Measurements from ENCODE around the gene PCDH9.

Gene PCDH9

DNA sequence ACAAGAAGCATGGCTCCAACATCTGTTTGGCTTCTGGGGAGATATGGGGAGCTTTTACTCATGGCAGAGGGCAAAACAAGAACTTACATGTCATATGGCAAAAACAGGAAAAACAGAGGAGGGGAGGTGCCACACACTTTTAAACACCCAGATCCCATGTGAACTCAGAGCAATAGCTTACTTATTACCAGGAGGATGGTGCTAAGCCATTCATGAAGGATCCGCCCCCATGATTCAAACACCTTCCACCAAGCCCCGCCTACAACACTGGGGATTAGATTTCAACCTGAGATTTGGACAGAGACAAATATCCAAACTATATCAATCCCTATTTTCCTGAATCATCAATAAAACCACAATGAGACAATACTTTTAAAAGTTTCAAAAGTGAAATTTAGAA, 712.1 kb downstream of the PCDH9 start:
- Histone ChIP-seq H3K9me3 (ENCODE audit: insufficient read depth, low read length) (no peaks in the 10 kb centered on the region), H4K20me1 (ENCODE audit: insufficient read depth, low read length) (no peaks in the 10 kb centered on the region), H3K4me1 (ENCODE audit: low read length) (no peaks in the 10 kb centered on the region), H3K4me3 (ENCODE audit: low read length) (no peak overlapping the region), H2AFZ (ENCODE audit: low read depth, low read length) (no peak overlapping the region), H3K79me2 (ENCODE audit: low read length) (no peaks in the 10 kb centered on the region), H3K4me2 (ENCODE audit: low read length) (no peak overlapping the region), H3K36me3 (replicated peaks; ENCODE audit: low read depth, low read length) (no peaks in the 10 kb centered on the region), H3K27me3 (ENCODE audit: low read depth, low read length) (no peaks in the 10 kb centered on the region), H3K27ac (ENCODE audit: low read length) (no peak overlapping the region), H3K9ac (ENCODE audit: low read length) (no peak overlapping the region)
- TF ChIP-seq EZH2phosphoT487 (IDR thresholded peaks at IDR 0.05; ENCODE audit: low read depth): no peak
- TF ChIP-seq, protein P1, sequence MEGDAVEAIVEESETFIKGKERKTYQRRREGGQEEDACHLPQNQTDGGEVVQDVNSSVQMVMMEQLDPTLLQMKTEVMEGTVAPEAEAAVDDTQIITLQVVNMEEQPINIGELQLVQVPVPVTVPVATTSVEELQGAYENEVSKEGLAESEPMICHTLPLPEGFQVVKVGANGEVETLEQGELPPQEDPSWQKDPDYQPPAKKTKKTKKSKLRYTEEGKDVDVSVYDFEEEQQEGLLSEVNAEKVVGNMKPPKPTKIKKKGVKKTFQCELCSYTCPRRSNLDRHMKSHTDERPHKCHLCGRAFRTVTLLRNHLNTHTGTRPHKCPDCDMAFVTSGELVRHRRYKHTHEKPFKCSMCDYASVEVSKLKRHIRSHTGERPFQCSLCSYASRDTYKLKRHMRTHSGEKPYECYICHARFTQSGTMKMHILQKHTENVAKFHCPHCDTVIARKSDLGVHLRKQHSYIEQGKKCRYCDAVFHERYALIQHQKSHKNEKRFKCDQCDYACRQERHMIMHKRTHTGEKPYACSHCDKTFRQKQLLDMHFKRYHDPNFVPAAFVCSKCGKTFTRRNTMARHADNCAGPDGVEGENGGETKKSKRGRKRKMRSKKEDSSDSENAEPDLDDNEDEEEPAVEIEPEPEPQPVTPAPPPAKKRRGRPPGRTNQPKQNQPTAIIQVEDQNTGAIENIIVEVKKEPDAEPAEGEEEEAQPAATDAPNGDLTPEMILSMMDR (IDR thresholded peaks at IDR 0.05; ENCODE audit: low read depth, low read length): no peak

DNA sequence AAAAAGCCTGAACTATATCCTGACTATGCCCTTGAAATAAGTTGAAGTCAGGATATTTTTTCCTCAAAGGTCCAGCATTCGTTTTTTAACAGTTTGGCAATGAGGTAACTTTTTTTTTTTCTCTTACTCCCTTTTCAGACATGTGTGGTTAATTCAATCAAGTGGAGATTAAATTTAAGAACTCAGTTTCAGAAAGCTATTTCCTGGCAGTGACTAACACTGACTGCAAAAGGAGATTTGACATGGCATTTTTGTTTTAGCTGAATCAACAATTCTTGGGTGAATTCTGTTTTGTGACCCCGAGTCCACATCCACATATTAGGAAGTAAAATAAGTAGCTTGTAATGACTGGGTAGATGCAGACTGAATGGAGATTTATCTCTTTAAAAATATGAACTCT, 716.4 kb downstream of the PCDH9 start:
- no peaks in the 10 kb centered on the region for H3K9me3 ChIP-seq (ENCODE audit: insufficient read depth, low read length)
- H3K9ac ChIP-seq (ENCODE audit: low read length): no peak overlapping the region
- TF ChIP-seq, protein P1 (IDR thresholded peaks at IDR 0.05; ENCODE audit: low read depth, low read length): no peak
- TF ChIP-seq EZH2phosphoT487 (IDR thresholded peaks at IDR 0.05; ENCODE audit: low read depth): no peak
- no peak overlapping the region for H3K4me2 ChIP-seq (ENCODE audit: low read length)
- no peak overlapping the region for H3K4me3 ChIP-seq (ENCODE audit: low read length)
- H3K27me3 ChIP-seq (ENCODE audit: low read depth, low read length): no peaks in the 10 kb centered on the region
- 0 out of 2 replicates have a peak overlapping the region, but pooled peaks have one; percentile 14 for H2AFZ ChIP-seq (ENCODE audit: low read depth, low read length)
- no peak overlapping the region for H3K27ac ChIP-seq (ENCODE audit: low read length)
- no peaks in the 10 kb centered on the region for H3K79me2 ChIP-seq (ENCODE audit: low read length)
- no peaks in the 10 kb centered on the region for H3K4me1 ChIP-seq (ENCODE audit: low read length)
- no peaks in the 10 kb centered on the region for H4K20me1 ChIP-seq (ENCODE audit: insufficient read depth, low read length)
- H3K36me3 ChIP-seq (replicated peaks; ENCODE audit: low read depth, low read length): no peaks in the 10 kb centered on the region

DNA sequence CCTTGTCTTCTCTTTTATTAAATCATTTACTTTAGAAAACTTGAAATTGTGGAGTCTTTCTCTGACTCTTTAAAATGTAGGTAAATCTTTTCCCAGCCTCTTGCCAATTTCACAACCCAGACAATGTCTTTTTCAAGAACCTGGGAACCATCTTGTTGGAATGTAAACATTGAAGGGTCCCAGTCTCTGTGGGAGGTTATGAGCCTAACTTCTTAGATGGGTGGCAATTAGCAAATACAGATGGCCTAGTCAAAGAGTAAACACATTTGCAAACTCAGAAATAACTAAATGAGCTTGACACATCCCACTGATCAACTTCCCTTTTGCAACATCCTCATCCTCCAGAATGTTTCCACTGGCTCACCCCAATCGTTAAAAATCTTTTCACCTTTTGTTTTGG, 721.0 kb downstream of the PCDH9 start:
- H4K20me1 ChIP-seq (ENCODE audit: insufficient read depth, low read length): no peaks in the 10 kb centered on the region
- no peaks in the 10 kb centered on the region for H3K9me3 ChIP-seq (ENCODE audit: insufficient read depth, low read length)
- H3K36me3 ChIP-seq (replicated peaks; ENCODE audit: low read depth, low read length): no peaks in the 10 kb centered on the region
- no peak overlapping the region for H3K4me3 ChIP-seq (ENCODE audit: low read length)
- H3K27ac ChIP-seq (ENCODE audit: low read length): no peak overlapping the region
- H3K27me3 ChIP-seq (ENCODE audit: low read depth, low read length): no peaks in the 10 kb centered on the region
- no peak for TF ChIP-seq EZH2phosphoT487 (IDR thresholded peaks at IDR 0.05; ENCODE audit: low read depth)
- TF ChIP-seq, protein P1 (IDR thresholded peaks at IDR 0.05; ENCODE audit: low read depth, low read length): no peak
- peaks cover 7% of the 10 kb centered on the region for H3K4me1 ChIP-seq (ENCODE audit: low read length)
- no peak overlapping the region for H3K9ac ChIP-seq (ENCODE audit: low read length)
- H3K4me2 ChIP-seq (ENCODE audit: low read length): no peak overlapping the region
- no peak overlapping the region for H2AFZ ChIP-seq (ENCODE audit: low read depth, low read length)
- no peaks in the 10 kb centered on the region for H3K79me2 ChIP-seq (ENCODE audit: low read length)

DNA sequence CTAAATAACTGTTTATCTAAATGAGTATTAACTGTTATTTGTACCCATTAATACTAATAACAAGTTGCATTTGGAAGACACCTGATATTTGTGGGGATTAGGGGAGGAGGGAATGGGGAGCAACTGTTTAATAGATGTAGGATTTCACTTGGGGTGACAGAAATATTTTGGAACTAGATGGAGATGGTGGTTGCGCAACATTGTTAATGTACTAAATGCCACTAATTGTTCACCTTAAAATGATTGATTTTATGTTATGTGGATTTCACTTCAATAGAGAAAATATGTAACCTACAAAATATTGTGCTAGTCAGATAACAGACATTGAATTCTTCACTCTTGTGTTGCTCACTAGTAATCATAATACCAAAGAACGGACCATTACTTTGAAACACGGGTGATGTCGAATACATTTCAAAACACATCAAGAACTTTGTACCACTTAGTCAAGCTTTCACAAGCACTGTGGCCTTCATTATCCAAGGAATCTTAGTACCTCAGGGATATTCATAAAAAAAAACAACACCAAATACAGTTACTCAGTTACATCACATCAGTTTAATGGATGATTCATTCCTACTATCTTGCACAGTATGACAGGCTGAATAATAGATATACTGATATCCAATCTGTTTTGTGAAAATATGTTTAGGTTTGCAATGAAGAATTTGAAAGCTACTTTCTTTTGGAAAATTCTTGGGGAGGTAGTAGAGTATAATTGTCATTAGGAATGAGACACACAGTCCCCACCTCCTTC, 721.8 kb downstream of the PCDH9 start:
- Histone ChIP-seq H3K9ac (ENCODE audit: low read length) (no peak overlapping the region), H3K36me3 (replicated peaks; ENCODE audit: low read depth, low read length) (no peaks in the 10 kb centered on the region), H3K4me2 (ENCODE audit: low read length) (no peak overlapping the region), H3K9me3 (ENCODE audit: insufficient read depth, low read length) (no peaks in the 10 kb centered on the region), H3K4me3 (ENCODE audit: low read length) (no peak overlapping the region), H3K27me3 (ENCODE audit: low read depth, low read length) (no peaks in the 10 kb centered on the region), H4K20me1 (ENCODE audit: insufficient read depth, low read length) (no peaks in the 10 kb centered on the region), H2AFZ (ENCODE audit: low read depth, low read length) (no peak overlapping the region), H3K79me2 (ENCODE audit: low read length) (no peaks in the 10 kb centered on the region), H3K27ac (ENCODE audit: low read length) (no peak overlapping the region), H3K4me1 (ENCODE audit: low read length) (peaks cover 7% of the 10 kb centered on the region)
- TF ChIP-seq, protein P1 (IDR thresholded peaks at IDR 0.05; ENCODE audit: low read depth, low read length): no peak
- TF ChIP-seq EZH2phosphoT487 (IDR thresholded peaks at IDR 0.05; ENCODE audit: low read depth): no peak

All from OCI-LY3 (cell line).